GM12878 (cell line): ENCODE results near the gene CHMP6. TPM values are rescaled to one million over a fixed set of nuclear protein-coding genes. Genes with fewer than 3 reads are reported as not detected.

Source experiments
- BCLAF1 ChIP-seq: fragments of 450-650 bp; IDR thresholded peaks from 2 replicates; pipeline ENCODE4 v1.6.1; 2017; ENCODE audit warnings: antibody characterized with exemption, mild to moderate bottlenecking, moderate library complexity
- FOXM1 ChIP-seq: IDR thresholded peaks from 2 replicates; pipeline ENCODE4 v1.6.1; 2012; ENCODE audit warnings: low read depth, mild to moderate bottlenecking, inconsistent platforms, low read length, moderate library complexity
- NFYB ChIP-seq: IDR thresholded peaks from 2 replicates; pipeline ENCODE4 v1.6.1; 2011; ENCODE audit warnings: low read depth, mild to moderate bottlenecking, low read length, improper control_type of control experiment, moderate library complexity; ENCODE audit not compliant: insufficient read depth
- RCOR1 ChIP-seq: conservative IDR thresholded peaks from 2 replicates; pipeline ENCODE4 v1.6.1; 2012; ENCODE audit warnings: low read depth, low read length, improper control_type of control experiment
- RUNX3 ChIP-seq: IDR thresholded peaks from 2 replicates; pipeline ENCODE4 v1.6.1; 2012; ENCODE audit warnings: low read length, inconsistent platforms
- SKIL ChIP-seq: fragments of 450-650 bp; IDR thresholded peaks from 2 replicates; pipeline ENCODE4 v1.6.1; 2017; ENCODE audit warnings: mild to moderate bottlenecking, low read depth, inconsistent platforms; ENCODE audit not compliant: poor library complexity, severe bottlenecking
- SREBF2 ChIP-seq: IDR thresholded peaks from 2 replicates; pipeline ENCODE4 v1.6.1; 2012; ENCODE audit warnings: mild to moderate bottlenecking, low read length
- TBL1XR1 ChIP-seq: IDR thresholded peaks from 2 replicates; pipeline ENCODE4 v1.6.1; 2012; ENCODE audit warnings: low read depth, low read length, improper control_type of control experiment
- ZNF687 ChIP-seq: fragments of 450-650 bp; IDR thresholded peaks from 2 replicates; pipeline ENCODE4 v1.6.1; 2017; ENCODE audit warnings: mild to moderate bottlenecking, moderate library complexity
- polyA plus RNA-seq, 11 experiments: library from polyadenylated mRNA; depleted of rRNA in 4 of 11; unstranded in 6 of 11; stranded (reverse) in 5 of 11; fragments of >200 nt; fragmentation: Nextera tagmentation in 4 of 11; fragmentation: Illumina TruSeq in 1 of 11; extraction: Ambion mirVana in 4 of 11; extraction: Trizol in 1 of 11; gene quantifications; 1 replicate in 1 of 11; 2 replicates in 10 of 11; pipeline versions ENCODE4 v1.2.1 to v1.2.3, GENCODE V29; 2011 to 2016; ENCODE audit warnings: inconsistent platforms in 2 of 11, missing spikeins in 2 of 11, low read depth in 1 of 11
- total RNA-seq, 4 experiments: library from RNA; depleted of rRNA in 3 of 4; stranded (reverse); fragments of >200 nt in 3 of 4; fragmentation: Illumina TruSeq in 1 of 4; extraction: Trizol in 1 of 4; gene quantifications; 2 replicates each; pipeline versions ENCODE4 v1.2.1 to v1.2.3, GENCODE V29; 2013 to 2021

The CHMP6 gene
- total and polyA plus RNA-seq, 10 of the 15 experiments (the other 5 are each of a cell fraction or from before 2014, with no cell fraction given) = 0.21 to 37.9 (median 14.7) TPM

- no peak for TF ChIP-seq ZNF687
- no peak for TF ChIP-seq TBL1XR1
- no peak for TF ChIP-seq RUNX3
- no peak for TF ChIP-seq BCLAF1
- no peak for TF ChIP-seq FOXM1
- TF ChIP-seq NFYB = no peak
- no peak for TF ChIP-seq SKIL
- TF ChIP-seq SREBF2 = no peak
- TF ChIP-seq RCOR1 = no peak
Measured at GRCh38 chr17:80951121-80952090, 40.2 kb upstream of the CHMP6 start (continued).
